ENCODE data around the gene CNNM4.

Gene CNNM4

GRCh38 chr2:96841701-96842495 is 81.2 kb downstream of the CNNM4 start:
- no peak for DNase-seq (ENCODE audit: low read depth)
- TF ChIP-seq CTCF (conservative IDR thresholded peaks at IDR 0.05; ENCODE audit: low read length): no peak

GRCh38 chr2:96842600-96842999 is 81.9 kb downstream of the CNNM4 start:
- no peak for TF ChIP-seq CTCF (conservative IDR thresholded peaks at IDR 0.05; ENCODE audit: low read length)
- DNase-seq (ENCODE audit: low read depth): no peak
- H3K4me3 ChIP-seq (ENCODE audit: low read length): no peak overlapping the region

More at GRCh38 chr2:96841701-96842495, 81.2 kb downstream of the CNNM4 start:
- H3K4me3 ChIP-seq (ENCODE audit: low read length): no peak overlapping the region

GRCh38 chr2:96843538-96844268 is 83.0 kb downstream of the CNNM4 start, which contains the start of gene ANKRD23:
ANKRD23 (minus strand) TSS chr2:96844021; CDS start chr2:96843992, 29 bp downstream.
- no peak within 1 kb of the TSS for H3K4me3 ChIP-seq (ENCODE audit: low read length)
- TF ChIP-seq CTCF (conservative IDR thresholded peaks at IDR 0.05; ENCODE audit: low read length): no peak
- no peak for DNase-seq (ENCODE audit: low read depth)

GRCh38 chr2:96844405-96844808 is 83.7 kb downstream of the CNNM4 start:
- no peak for TF ChIP-seq CTCF (conservative IDR thresholded peaks at IDR 0.05; ENCODE audit: low read length)
- H3K4me3 ChIP-seq (ENCODE audit: low read length): no peak overlapping the region
- no peak for DNase-seq (ENCODE audit: low read depth)

GRCh38 chr2:96846825-96847224 is 86.1 kb downstream of the CNNM4 start:
- DNase-seq (ENCODE audit: low read depth): no peak
- H3K4me3 ChIP-seq (ENCODE audit: low read length): no peak overlapping the region
- TF ChIP-seq CTCF (conservative IDR thresholded peaks at IDR 0.05; ENCODE audit: low read length): no peak

- no peak for DNase-seq (ENCODE audit: low read depth)
- TF ChIP-seq CTCF (conservative IDR thresholded peaks at IDR 0.05; ENCODE audit: low read length): no peak
- no peak overlapping the region for H3K4me3 ChIP-seq (ENCODE audit: low read length)
These were observed 86.9 kb downstream of the CNNM4 start for GRCh38 chr2:96847586-96847985.

Measured in AG10803 (cell line).